PC-3 (cell line): Measurements from ENCODE around the gene VEGFA. TPM values are rescaled to one million over a fixed set of nuclear protein-coding genes. Genes with fewer than 3 reads are reported as not detected.

ENCODE experiments used
- ATAC-seq: fragments of 200-7000 bp; cut with Tn5 transposase; 2 replicates; pipeline ENCODE4 v1.9.1; 2020; ENCODE audit warnings: mild to moderate bottlenecking, moderate library complexity
- BruUV-seq: library from RNA; stranded (reverse); fragments of 400-500 nt; replicated peaks from 2 replicates; lab custom pipeline; 2021; lab: Mats Ljungman, UMichigan
- CTCF ChIA-PET: fragments of 300-600 bp; sonication (Branson Sonifier 250); formaldehyde crosslinking; loops from one replicate; lab custom pipeline; 2022; ENCODE audit warnings: antibody characterized with exemption; lab: Charles Lee
- POLR2A ChIA-PET: fragments of 300-600 bp; sonication (Branson Sonifier 250); formaldehyde crosslinking; loops from one replicate; lab custom pipeline; 2022; ENCODE audit warnings: antibody characterized with exemption; ENCODE audit not compliant: unreplicated experiment; lab: Charles Lee
- DNase-seq: peaks from one replicate; pipeline ENCODE4 v3.0.0-alpha.2; 2015
- H2AFZ ChIP-seq: fragments of 300-600 bp; sonication (generic); 2 replicates; pipeline ENCODE4 v1.6.0; 2016; ENCODE audit warnings: antibody characterized with exemption, low read length
- H3F3A ChIP-seq: fragments of 300-600 bp; sonication (generic); one replicate; pipeline ENCODE4 v1.6.0; 2017; ENCODE audit warnings: antibody characterized with exemption, low read length, control low read depth, mild to moderate bottlenecking; ENCODE audit not compliant: unreplicated experiment
- H3K27ac ChIP-seq: fragments of 300-600 bp; sonication (generic); 2 replicates; pipeline ENCODE4 v1.5.1; 2016; ENCODE audit warnings: mild to moderate bottlenecking, low read length
- H3K27me3 ChIP-seq: fragments of 300-600 bp; sonication (generic); 2 replicates; pipeline ENCODE4 v1.6.1; 2016; ENCODE audit warnings: low read length, mixed read lengths
- H3K36me3 ChIP-seq: fragments of 300-600 bp; sonication (generic); 2 replicates; pipeline ENCODE4 v1.6.1; 2016; ENCODE audit warnings: low read depth, mixed run types, low read length, mixed read lengths
- H3K4me1 ChIP-seq: fragments of 300-600 bp; sonication (generic); 2 replicates; pipeline ENCODE4 v1.5.1; 2016; ENCODE audit warnings: low read length; ENCODE audit not compliant: insufficient read depth
- H3K4me2 ChIP-seq: fragments of 300-600 bp; sonication (generic); 2 replicates; pipeline ENCODE4 v1.6.0; 2016; ENCODE audit warnings: low read length
- H3K4me3 ChIP-seq: fragments of 300-600 bp; sonication (generic); 2 replicates; pipeline ENCODE4 v1.5.1; 2016; ENCODE audit warnings: mild to moderate bottlenecking, low read length, mixed read lengths
- H3K79me2 ChIP-seq: fragments of 300-600 bp; sonication (generic); 2 replicates; pipeline ENCODE4 v1.6.1; 2017; ENCODE audit warnings: low read length, mixed read lengths
- H3K9ac ChIP-seq: fragments of 300-600 bp; sonication (generic); 2 replicates; pipeline ENCODE4 v1.6.0; 2016; ENCODE audit warnings: mild to moderate bottlenecking, low read length
- H3K9me2 ChIP-seq: fragments of 300-600 bp; sonication (generic); replicated peaks from 2 replicates; pipeline ENCODE4 v1.6.1; 2016; ENCODE audit warnings: mixed run types, low read length, mixed read lengths
- H3K9me3 ChIP-seq: fragments of 300-600 bp; sonication (generic); 2 replicates; pipeline ENCODE4 v1.6.1; 2016; ENCODE audit warnings: low read length, mixed read lengths
- H4K20me1 ChIP-seq: fragments of 300-600 bp; sonication (generic); 2 replicates; pipeline ENCODE4 v1.6.1; 2016; ENCODE audit warnings: low read length, mixed read lengths
- CTCF ChIP-seq: fragments of 300-600 bp; sonication (generic); conservative IDR thresholded peaks from 2 replicates; pipeline ENCODE4 v1.5.1; 2017; ENCODE audit warnings: antibody characterized with exemption, low read depth, mild to moderate bottlenecking, low read length
- EZH2 ChIP-seq: fragments of 300-600 bp; sonication (generic); IDR thresholded peaks from one replicate; pipeline ENCODE4 v1.6.1; 2017; ENCODE audit warnings: antibody characterized with exemption, mild to moderate bottlenecking, low read length; ENCODE audit not compliant: unreplicated experiment
- EZH2phosphoT487 ChIP-seq: fragments of 300-600 bp; sonication (generic); IDR thresholded peaks from 2 replicates; pipeline ENCODE4 v1.6.1; 2018; ENCODE audit warnings: mild to moderate bottlenecking, antibody characterized with exemption, low read length, borderline replicate concordance
- intact Hi-C: fragments of 100-400 bp; cut with micrococcal nuclease; formaldehyde crosslinking; loops from 2 replicates; pipeline ENCODE4 v1.9.0; 2023
- total RNA-seq: library from RNA; depleted of rRNA; stranded (reverse); fragments of >200 nt; gene quantifications from 2 replicates; pipeline ENCODE4 v1.2.3, GENCODE V29; 2014

The VEGFA gene
- total RNA-seq, 1 experiment from 2014 or later = 146 TPM

GRCh38 chr6:43733471-43734293 is 36.3 kb upstream of the VEGFA start:
- Histone ChIP-seq H3K9me3 (peaks cover 8% of the 10 kb centered on the region; the same call in 1 of the 2 replicates), H3K27me3 (no peaks in the 10 kb centered on the region), H4K20me1 (no peaks in the 10 kb centered on the region), H3F3A (no peaks in the 10 kb centered on the region), H3K79me2 (no peaks in the 10 kb centered on the region), H3K4me1 (peaks cover 10% of the 10 kb centered on the region), H3K27ac (no peak overlapping the region), H3K4me3 (no peak overlapping the region), H3K4me2 (no peak overlapping the region), H2AFZ (no peak overlapping the region), H3K9ac (no peak overlapping the region), H3K36me3 (no peaks in the 10 kb centered on the region), H3K9me2 (no peaks in the 10 kb centered on the region)
- ATAC-seq (no peak), DNase-seq (no peak)
- no peak for TF ChIP-seq EZH2phosphoT487
- no peak for TF ChIP-seq EZH2
- TF ChIP-seq CTCF = no peak
- ChIA-PET CTCF (no interaction called here), POLR2A (no interaction called here)
- intact Hi-C loops = no loop called here
- no TSS peak for BruUV-seq

GRCh38 chr6:43734294-43734665 is 35.7 kb upstream of the VEGFA start:
- DNase-seq (no peak), ATAC-seq (no peak)
- Histone ChIP-seq H2AFZ (no peak overlapping the region), H3K9ac (no peak overlapping the region), H3K4me3 (no peak overlapping the region), H3K27me3 (no peaks in the 10 kb centered on the region), H3K36me3 (no peaks in the 10 kb centered on the region), H3K9me2 (no peaks in the 10 kb centered on the region), H3F3A (no peaks in the 10 kb centered on the region), H3K4me1 (peaks cover 9% of the 10 kb centered on the region), H3K9me3 (peaks cover 8% of the 10 kb centered on the region; the same call in 1 of the 2 replicates), H3K27ac (no peak overlapping the region), H3K79me2 (no peaks in the 10 kb centered on the region), H4K20me1 (no peaks in the 10 kb centered on the region), H3K4me2 (no peak overlapping the region)
- intact Hi-C loops = no loop called here
- ChIA-PET POLR2A (no interaction called here), CTCF (no interaction called here)
- BruUV-seq = no TSS peak
- TF ChIP-seq EZH2 (no peak), EZH2phosphoT487 (no peak), CTCF (no peak)

- H3K4me2 ChIP-seq = no peak overlapping the region
- H3K9ac ChIP-seq = no peak overlapping the region
- ATAC-seq (no peak), DNase-seq (no peak)
- BruUV-seq = no TSS peak
- intact Hi-C loops = no loop called here
- H3K4me1 ChIP-seq = peaks cover 9% of the 10 kb centered on the region
- no peaks in the 10 kb centered on the region for H4K20me1 ChIP-seq
- CTCF ChIA-PET = no interaction called here
- POLR2A ChIA-PET = no interaction called here
- no peaks in the 10 kb centered on the region for H3K27me3 ChIP-seq
- H3K36me3 ChIP-seq = no peaks in the 10 kb centered on the region
- H3K4me3 ChIP-seq = no peak overlapping the region
- no peaks in the 10 kb centered on the region for H3F3A ChIP-seq
- H3K27ac ChIP-seq = no peak overlapping the region
- TF ChIP-seq CTCF = no peak
- H3K79me2 ChIP-seq = no peaks in the 10 kb centered on the region
- H2AFZ ChIP-seq = no peak overlapping the region
- H3K9me3 ChIP-seq = peaks cover 7% of the 10 kb centered on the region; the same call in 1 of the 2 replicates
- H3K9me2 ChIP-seq = no peaks in the 10 kb centered on the region
Measured at GRCh38 chr6:43735642-43736199, 34.3 kb upstream of the VEGFA start.
